OCI-LY3 (cell line): Measurements from ENCODE around the gene GALK2.

ENCODE experiments used
- H2AFZ ChIP-seq: fragments of 200-600, 300-600 bp; shearing (Covaris generic); 2 replicates; pipeline ENCODE4 v1.6.0; 2014; ENCODE audit warnings: antibody characterized with exemption, low read depth, low read length
- H3K27ac ChIP-seq: fragments of 200-600, 300-600 bp; sonication (generic); 2 replicates; pipeline ENCODE4 v1.5.1; 2014; ENCODE audit warnings: mild to moderate bottlenecking, low read length, moderate library complexity, mixed read lengths
- H3K27me3 ChIP-seq: fragments of 200-600, 300-600 bp; sonication (generic); 2 replicates; pipeline ENCODE4 v1.6.1; 2014; ENCODE audit warnings: low read depth, low read length, mixed read lengths
- H3K36me3 ChIP-seq: fragments of 200-600, 300-600 bp; sonication (generic); replicated peaks from 2 replicates; pipeline ENCODE3; 2014; ENCODE audit warnings: low read depth, low read length, mixed read lengths
- H3K4me1 ChIP-seq: fragments of 300-600, 200-600 bp; sonication (generic); 2 replicates; pipeline ENCODE4 v1.6.1; 2014; ENCODE audit warnings: low read length, mixed read lengths
- H3K4me2 ChIP-seq: fragments of 200-600, 300-600 bp; sonication (generic); 2 replicates; pipeline ENCODE4 v1.6.1; 2014; ENCODE audit warnings: low read length, mixed read lengths
- H3K4me3 ChIP-seq: fragments of 300-600, 200-600 bp; sonication (generic); 2 replicates; pipeline ENCODE4 v1.5.1; 2014; ENCODE audit warnings: antibody characterized with exemption, mild to moderate bottlenecking, low read length, moderate library complexity
- H3K79me2 ChIP-seq: fragments of 300-600, 200-600 bp; shearing (Covaris generic); 2 replicates; pipeline ENCODE4 v1.6.1; 2014; ENCODE audit warnings: mild to moderate bottlenecking, low read length, mixed read lengths
- H3K9ac ChIP-seq: fragments of 300-600, 200-600 bp; shearing (Covaris generic); 2 replicates; pipeline ENCODE4 v1.6.0; 2014; ENCODE audit warnings: mild to moderate bottlenecking, low read length, moderate library complexity
- H3K9me3 ChIP-seq: fragments of 200-600, 300-600 bp; shearing (Covaris generic); 2 replicates; pipeline ENCODE4 v1.6.1; 2014; ENCODE audit warnings: low read length, mixed read lengths; ENCODE audit not compliant: insufficient read depth
- H4K20me1 ChIP-seq: fragments of 200-600, 300-600 bp; sonication (generic); 2 replicates; pipeline ENCODE4 v1.6.1; 2016; ENCODE audit warnings: low read length, mixed read lengths; ENCODE audit not compliant: insufficient read depth
- EZH2phosphoT487 ChIP-seq: fragments of 200-600 bp; shearing (Covaris generic); IDR thresholded peaks from 2 replicates; pipeline ENCODE4 v1.6.1; 2018; ENCODE audit warnings: antibody characterized with exemption, mixed run types, low read depth
- TF ChIP-seq, protein P1 (sequence below): fragments of 200-600, 300-600 bp; sonication (generic); IDR thresholded peaks from 2 replicates; pipeline ENCODE4 v1.5.1; 2014; ENCODE audit warnings: antibody characterized with exemption, low read length, low read depth

GALK2 gene

GRCh38 chr15:49372366-49372765 is 202.3 kb downstream of the GALK2 start:
- Histone ChIP-seq H3K79me2 (no peaks in the 10 kb centered on the region), H2AFZ (no peak overlapping the region), H3K4me1 (no peaks in the 10 kb centered on the region), H3K4me2 (no peak overlapping the region), H3K9me3 (no peaks in the 10 kb centered on the region), H3K4me3 (no peak overlapping the region), H3K36me3 (no peaks in the 10 kb centered on the region), H3K27me3 (no peaks in the 10 kb centered on the region), H3K9ac (no peak overlapping the region), H3K27ac (no peak overlapping the region), H4K20me1 (no peaks in the 10 kb centered on the region)
- TF ChIP-seq, protein P1, sequence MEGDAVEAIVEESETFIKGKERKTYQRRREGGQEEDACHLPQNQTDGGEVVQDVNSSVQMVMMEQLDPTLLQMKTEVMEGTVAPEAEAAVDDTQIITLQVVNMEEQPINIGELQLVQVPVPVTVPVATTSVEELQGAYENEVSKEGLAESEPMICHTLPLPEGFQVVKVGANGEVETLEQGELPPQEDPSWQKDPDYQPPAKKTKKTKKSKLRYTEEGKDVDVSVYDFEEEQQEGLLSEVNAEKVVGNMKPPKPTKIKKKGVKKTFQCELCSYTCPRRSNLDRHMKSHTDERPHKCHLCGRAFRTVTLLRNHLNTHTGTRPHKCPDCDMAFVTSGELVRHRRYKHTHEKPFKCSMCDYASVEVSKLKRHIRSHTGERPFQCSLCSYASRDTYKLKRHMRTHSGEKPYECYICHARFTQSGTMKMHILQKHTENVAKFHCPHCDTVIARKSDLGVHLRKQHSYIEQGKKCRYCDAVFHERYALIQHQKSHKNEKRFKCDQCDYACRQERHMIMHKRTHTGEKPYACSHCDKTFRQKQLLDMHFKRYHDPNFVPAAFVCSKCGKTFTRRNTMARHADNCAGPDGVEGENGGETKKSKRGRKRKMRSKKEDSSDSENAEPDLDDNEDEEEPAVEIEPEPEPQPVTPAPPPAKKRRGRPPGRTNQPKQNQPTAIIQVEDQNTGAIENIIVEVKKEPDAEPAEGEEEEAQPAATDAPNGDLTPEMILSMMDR: no peak
- TF ChIP-seq EZH2phosphoT487: no peak

DNA sequence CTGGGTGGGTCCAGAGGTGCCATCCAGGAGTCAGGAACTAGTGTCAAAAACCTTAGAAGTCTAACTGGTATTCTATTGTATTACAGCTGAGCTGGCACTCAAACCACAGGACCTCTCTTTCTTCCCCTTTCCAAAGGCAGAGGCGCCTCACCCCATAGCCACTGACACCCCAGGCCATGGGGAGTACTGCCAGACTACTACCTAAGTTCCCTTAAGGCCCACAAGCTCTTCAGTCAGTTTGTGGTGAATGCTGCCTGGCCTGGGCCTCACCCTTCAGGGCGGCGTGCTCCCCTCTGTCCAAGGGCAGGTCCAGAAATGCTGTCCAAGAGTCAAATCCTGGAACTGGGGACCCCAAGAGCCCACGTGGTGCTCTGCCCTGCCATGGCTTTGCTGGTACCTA is 209.9 kb downstream of the GALK2 start:
- no peak overlapping the region for H3K4me2 ChIP-seq
- TF ChIP-seq EZH2phosphoT487: no peak
- TF ChIP-seq, protein P1: no peak

GRCh38 chr15:49380912-49381311 is 210.9 kb downstream of the GALK2 start:
- no peak overlapping the region for H2AFZ ChIP-seq
- TF ChIP-seq, protein P1: no peak
- no peak for TF ChIP-seq EZH2phosphoT487

More for the DNA sequence above, 209.9 kb downstream of the GALK2 start:
- H3K9ac ChIP-seq: no peak overlapping the region
- no peaks in the 10 kb centered on the region for H4K20me1 ChIP-seq
- H2AFZ ChIP-seq: no peak overlapping the region
- no peaks in the 10 kb centered on the region for H3K36me3 ChIP-seq
- H3K79me2 ChIP-seq: no peaks in the 10 kb centered on the region
- H3K4me3 ChIP-seq: no peak overlapping the region
- H3K27ac ChIP-seq: no peak overlapping the region
- no peaks in the 10 kb centered on the region for H3K4me1 ChIP-seq
- H3K27me3 ChIP-seq: no peaks in the 10 kb centered on the region
- H3K9me3 ChIP-seq: no peaks in the 10 kb centered on the region

More at GRCh38 chr15:49380912-49381311, 210.9 kb downstream of the GALK2 start:
- Histone ChIP-seq H3K79me2 (no peaks in the 10 kb centered on the region), H3K4me2 (no peak overlapping the region), H4K20me1 (no peaks in the 10 kb centered on the region), H3K9ac (no peak overlapping the region), H3K27me3 (no peaks in the 10 kb centered on the region), H3K27ac (no peak overlapping the region), H3K4me3 (no peak overlapping the region), H3K9me3 (no peaks in the 10 kb centered on the region), H3K36me3 (no peaks in the 10 kb centered on the region), H3K4me1 (no peaks in the 10 kb centered on the region)
